ENCODE data around the gene SPDYE1.
A peak's percentile ranks its signal among the peaks of the same experiment; 100 is the strongest.
"Not testable (repeated sequence)": the region's sequence is repeated elsewhere in the genome, so short reads cannot be mapped to it uniquely, and the experiment has no call there.

SPDYE1 gene, protein sequence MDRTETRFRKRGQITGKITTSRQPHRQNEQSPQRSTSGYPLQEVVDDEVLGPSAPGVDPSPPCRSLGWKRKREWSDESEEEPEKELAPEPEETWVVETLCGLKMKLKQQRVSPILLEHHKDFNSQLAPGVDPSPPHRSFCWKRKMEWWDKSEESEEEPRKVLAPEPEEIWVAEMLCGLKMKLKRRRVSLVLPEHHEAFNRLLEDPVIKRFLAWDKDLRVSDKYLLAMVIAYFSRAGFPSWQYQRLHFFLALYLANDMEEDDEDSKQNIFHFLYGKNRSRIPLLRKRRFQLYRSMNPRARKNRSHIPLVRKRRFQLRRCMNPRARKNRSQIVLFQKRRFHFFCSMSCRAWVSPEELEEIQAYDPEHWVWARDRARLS

DNA sequence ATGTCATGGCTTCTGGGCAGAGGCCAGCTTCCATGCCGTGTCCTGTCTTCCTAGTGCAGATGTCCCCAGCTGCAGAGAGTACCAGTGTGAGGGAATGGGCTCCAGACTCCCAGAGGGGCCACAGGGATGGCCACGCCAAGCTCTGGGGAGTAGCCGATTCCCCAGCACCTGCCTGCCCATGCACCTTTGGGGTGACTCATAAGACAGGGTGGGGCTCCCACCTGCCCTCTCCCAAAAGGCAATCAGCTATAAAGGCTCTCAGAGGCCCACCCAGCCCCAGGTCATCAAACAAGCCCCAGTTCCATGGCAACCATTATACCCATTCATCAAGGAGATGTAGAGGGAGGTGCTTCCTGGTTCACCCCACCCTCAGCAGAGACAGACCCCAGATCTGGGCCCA, at the start of gene SPDYE1:
TSS of gene SPDYE1 (plus strand) at position 366 of the 400 bp plus-strand sequence. CDS start 2,053 bp downstream, outside the sequence.
- DNase-seq (ENCODE audit: low read depth): not testable (repeated sequence)

DNA sequence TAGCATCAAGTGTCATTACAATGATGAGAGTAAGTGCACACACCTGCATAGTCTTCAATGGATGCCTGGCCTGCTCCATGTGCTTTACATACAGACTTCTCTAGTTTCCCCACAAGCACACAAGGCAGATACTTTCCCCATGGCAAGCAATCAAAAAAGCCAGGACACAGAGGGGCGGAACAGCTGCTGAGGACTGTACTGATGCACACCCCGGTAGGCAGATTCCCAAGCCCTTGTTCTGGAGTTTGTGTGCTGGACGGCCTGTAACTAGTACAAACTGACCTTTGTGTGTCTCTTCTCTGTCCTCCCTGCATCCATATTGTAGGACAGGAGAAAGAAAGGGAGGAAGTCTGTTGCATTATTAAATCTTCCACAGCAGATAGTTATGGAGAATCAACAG, 45.7 kb upstream of the SPDYE1 start:
- DNase-seq (ENCODE audit: low read depth): no peak

DNA sequence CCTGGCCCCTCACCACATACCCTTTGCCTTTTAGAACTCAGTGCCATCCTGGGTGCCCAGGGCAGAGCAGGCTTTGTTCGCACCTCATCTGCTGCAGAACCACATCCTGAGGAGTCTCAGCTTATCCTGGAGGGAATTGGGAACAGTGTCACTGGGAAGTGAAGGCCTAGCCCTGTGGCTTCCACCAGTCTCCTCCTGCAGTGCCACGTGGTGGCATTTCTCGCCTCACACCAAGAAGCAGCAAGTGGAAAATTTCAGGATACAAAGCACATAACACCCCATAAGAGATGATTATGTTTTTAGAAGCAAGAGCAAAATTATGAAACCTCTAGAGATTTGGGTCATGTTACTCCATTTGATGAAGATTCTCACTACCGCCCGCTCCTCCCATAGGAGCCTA, 44.6 kb upstream of the SPDYE1 start:
- no peak for DNase-seq (ENCODE audit: low read depth)

DNA sequence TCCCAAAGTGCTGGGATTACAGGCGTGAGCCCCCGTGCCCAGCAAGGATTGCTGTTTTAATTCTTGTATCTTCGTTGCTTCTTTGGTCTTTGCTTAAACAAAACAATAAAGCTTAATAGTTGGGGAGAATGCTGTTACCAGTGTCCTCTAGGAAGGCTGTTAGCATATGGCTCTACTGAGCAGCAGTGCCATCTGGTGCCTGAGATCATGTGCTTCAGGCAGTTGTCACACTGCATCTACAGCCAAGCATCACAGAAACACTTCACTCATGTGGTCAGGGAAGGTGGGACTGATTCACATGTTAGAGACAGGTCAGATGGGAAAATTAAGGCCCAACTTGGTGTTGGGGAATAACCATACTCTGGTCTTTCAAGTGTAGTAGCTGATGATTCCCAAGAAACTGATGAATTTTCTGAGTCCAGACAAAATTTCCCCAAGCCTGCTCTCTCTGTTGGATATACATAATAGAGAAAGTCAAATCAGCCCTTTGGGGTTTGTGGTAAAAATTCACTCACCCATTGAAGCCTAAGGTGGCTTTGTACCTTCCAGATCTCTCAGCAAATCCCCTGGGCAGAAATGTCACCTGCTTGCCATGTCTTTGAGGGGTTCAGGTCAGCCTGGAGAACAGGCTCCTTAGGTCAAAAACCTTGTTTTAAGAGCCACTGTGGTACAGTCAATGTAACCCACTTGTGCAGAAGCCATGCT, 43.0 kb upstream of the SPDYE1 start:
- peak; percentile 32 for DNase-seq (ENCODE audit: low read depth)

DNA sequence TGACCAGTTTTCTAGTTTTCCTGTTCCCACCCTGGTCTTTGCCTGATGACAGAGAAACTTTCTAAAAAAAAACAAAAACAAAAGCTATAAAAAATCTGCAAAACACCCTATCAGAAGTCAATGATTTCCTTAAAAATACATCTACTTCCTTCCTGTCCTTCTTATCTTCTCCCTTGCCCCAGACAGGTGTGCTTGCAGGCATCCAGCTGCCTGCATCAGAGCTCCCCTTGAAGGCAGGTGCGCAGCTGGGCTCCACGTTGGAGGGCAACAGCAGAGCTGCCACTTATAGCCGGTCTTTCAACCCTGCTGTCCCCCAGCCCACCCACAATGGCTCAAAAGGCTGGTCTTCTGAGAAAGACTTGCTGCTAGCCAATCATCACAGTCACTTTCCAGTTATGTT, 41.7 kb upstream of the SPDYE1 start:
- no peak for DNase-seq (ENCODE audit: low read depth)

DNA sequence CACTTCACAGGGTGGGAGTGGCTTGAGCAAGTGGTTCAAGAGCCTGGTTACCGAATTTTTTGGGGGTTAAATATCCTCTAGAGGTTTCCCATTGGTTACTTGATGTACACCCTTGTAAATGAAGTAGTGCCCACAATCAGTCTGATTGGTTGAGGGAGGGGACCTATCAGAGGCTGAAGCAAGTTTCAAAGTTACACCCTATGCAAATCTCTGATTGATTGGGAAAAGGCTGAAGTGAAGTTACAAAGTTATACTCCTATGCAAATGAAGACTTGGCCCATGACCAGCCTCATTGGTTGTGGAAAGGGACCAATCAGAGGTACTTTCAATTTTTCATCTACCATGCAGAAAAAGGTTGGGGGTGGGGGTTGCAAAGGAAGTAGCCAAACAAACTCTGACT, 36.8 kb upstream of the SPDYE1 start:
- DNase-seq (ENCODE audit: low read depth): no peak

DNA sequence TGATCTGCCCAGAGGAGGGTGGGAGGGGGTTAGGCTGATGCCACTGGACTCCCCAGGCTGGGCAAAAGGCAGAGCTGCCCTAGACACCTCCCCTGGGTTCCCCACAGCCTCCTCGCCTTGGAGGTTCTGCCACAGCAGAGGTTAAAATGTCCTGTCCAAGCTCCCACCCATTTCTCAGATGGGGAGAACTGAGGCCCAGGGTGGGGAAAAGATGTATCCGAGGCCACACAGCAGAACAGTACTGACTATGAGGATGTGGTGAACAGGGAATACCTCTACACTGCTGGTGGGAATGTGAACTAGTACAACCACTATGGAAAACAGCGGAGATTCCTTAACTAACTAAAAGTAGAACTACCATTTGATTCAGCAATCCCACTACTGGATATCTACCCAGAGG, 31.3 kb upstream of the SPDYE1 start:
- DNase-seq (ENCODE audit: low read depth): not testable (repeated sequence)

DNA sequence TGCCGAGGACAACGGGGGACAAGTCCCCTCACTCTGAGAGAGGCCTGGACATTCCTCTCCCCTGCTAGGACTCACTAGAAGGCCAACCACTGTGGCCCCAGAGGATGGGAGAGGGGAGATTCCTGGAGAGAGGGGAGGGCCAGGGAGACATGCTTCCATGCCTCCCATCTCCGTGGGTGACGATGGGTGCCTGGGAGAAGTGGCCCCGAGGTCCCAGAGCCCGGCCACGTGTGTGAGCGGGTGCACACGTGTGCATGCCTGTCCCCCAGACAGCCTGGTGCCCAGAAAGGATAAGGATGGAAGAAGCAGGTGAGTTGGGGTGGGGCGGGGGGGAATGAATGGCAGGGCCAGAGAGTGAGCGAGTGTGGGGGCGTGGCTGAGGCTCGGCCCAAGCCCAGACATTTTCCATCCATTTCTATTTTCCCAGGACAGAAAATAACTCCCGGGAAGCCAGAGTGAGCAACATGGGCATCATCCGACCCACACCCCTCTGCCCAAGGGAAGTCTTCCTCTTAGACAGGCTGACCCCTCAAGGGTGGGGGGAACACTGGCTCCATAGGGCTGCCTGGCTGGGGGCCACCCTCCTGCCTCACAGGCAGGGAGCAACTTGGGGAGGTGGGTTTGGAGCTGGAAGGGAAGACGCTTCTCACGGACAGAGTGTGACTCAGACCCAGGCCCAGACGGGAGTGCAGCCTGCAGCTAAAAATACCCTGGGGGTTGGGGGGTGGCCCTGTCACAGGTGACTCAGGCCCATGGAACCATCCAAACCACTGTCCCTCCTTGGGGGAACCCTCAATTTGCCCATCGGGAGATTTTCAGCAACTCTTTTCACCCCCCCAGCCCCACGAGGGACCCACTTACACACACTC, 29.3 kb upstream of the SPDYE1 start:
- DNase-seq (ENCODE audit: low read depth): not testable (repeated sequence)

DNA sequence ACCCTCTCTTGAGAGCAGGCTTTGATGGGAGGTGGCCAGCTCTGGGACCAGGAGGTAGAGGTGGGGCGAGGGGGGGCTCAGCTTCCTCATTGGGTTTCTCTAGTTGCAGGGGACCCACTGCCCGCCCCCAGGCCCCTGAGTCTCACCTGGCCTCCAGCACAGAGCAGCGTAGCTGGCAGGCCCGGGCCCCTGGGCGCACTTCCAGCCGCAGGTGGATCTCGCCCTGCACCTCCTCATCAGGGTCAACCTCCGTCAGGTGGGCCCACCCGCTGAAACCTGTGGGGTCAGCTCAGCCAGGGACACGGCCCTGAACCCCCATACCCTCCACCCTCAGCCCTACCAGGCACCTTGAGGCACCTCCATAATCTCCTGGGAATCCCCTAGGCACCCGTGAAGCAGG, 28.1 kb upstream of the SPDYE1 start:
- DNase-seq (ENCODE audit: low read depth): not testable (repeated sequence)

DNA sequence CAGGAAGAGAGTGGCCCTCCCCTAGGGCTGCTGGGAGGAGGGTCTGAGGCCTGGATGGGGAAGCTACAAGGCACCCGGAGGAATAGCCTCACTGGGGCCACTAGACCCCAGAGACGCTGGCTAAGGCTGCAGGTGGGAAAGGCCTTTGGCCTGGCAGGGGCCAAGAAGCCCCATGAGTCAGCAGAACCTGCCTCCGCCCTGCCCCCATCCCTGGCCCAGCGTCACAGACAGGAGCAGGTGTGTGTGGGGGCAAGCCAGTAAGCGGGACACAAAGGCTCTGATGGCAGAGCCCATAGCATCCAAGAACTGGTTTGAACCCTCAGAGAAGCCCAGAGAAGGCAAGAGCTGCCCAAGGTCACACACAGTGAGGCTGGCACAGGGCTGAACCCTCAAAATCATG, 27.0 kb upstream of the SPDYE1 start:
- DNase-seq (ENCODE audit: low read depth): not testable (repeated sequence)

DNA sequence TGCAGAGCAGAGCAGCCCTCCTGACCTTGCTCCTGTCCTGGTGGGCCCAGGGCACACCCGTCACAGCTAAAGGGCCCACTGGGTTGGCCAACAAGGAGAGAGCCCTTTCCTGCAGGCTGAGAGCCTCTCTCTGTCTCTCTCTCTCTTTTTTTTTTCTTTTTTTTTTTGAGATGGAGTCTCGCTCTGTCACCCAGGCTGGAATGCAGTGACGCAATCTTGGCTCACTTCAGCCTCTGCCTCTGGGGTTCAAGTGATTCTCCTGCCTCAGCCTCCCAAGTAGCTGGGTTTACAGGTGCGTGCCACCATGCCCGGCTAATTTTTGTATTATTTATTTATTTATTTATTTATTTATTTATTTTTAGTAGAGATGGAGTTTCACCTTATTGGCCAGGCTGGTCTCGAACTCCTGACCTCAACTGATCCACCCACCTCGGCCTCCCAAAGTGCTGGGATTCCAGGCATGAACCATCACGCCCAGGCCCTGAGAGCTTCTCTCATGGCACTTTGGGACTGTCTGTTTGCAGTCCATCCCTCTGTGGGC, 23.6 kb upstream of the SPDYE1 start:
- DNase-seq (ENCODE audit: low read depth): not testable (repeated sequence)

DNA sequence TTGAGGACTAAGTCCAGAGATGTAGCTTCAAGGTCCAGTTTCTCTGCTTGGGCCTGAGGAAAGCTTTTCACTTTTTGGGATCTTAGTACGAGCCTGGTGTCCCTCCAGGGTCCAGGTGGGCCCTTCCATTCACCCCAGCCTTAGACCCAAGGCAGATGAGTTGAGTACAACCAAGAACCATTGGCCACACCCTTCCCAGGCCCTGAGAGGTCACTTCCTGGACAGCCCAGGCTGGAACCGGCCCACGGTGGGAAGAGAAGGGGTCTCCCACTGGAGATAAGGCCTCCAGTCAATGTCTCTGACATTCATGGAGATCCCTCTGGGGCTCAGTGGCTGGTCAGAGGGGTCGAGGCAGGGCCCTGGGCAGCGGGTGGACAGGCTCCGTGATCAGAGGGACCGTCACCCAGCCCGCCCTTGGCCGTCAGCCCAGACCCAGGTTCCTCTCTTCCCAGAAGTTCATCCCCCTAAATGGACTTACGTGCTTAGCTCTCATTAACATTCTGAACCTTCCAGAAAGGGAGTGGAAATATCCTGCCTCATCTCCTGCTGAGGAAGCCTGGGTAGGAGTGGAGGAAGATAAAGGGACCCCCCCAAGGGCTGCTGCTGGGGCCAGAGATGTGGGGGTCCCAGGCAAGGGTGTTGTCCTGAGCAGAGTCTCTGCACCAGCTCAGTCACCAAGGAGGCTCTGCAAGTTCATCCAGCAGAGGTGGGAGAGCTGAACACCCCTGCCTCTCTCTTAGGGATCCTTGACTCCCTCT, 22.8 kb upstream of the SPDYE1 start:
- DNase-seq (ENCODE audit: low read depth): not testable (repeated sequence)

DNA sequence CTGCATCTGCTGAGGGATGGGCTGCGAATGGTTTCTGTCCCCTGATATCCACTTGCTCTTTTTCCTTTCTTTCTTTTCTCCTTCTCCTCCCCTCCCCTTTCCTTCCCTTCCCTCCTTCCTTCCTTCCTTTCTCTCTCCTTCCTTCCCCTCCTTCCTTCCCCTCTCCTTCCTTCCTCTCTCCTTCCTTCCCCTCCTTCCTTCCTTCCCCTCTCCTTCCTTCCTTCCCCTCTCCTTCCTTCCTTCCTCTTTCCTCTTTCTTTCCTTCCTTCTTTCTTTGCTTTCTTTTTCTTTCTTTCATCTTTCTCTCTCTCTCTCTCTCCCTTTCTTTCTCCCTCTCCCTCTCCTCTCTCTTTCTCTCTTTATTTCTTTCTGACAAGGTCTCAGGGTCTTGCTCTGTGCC, 20.2 kb upstream of the SPDYE1 start:
- no peak for DNase-seq (ENCODE audit: low read depth)

DNA sequence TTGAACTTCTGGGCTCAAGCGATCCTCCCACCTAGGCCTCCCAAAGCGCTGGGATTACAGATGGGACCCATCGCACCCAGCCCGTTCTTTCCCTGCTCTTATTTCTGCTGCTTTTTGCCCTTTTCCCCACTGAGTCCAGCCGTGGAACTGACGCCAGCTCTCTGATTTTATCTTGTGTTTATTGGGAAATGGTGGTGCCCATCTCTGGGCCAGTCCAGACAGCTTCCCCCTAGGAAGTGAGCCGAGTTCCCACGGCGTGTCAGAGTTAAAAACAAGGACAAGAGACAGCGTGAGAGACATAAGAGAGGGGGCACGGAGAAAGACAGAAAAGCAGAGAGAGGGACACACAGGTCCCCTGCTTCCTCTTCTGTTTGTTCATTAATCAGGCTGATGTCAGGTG, 19.6 kb upstream of the SPDYE1 start:
- not testable (repeated sequence) for DNase-seq (ENCODE audit: low read depth)

DNA sequence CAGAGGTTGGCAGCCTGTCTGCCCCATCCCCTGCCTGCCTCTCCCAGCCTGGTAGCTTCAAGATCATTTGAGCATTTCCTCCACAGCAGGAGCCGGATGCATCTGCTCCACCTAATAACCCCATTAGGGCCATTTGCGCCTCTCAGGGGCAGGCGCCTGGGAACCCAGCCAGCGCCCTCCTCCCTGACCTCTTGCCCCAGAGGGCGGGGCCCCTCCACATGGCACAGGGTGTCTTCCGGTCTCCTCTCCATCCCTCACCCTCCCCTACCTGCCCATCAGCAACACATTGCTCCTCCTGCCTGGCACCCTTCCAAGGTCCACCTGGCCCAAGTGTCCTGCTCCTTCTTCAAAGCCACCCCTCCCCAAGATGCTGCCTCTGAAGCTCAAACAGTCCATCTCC, 14.8 kb upstream of the SPDYE1 start:
- not testable (repeated sequence) for DNase-seq (ENCODE audit: low read depth)

DNA sequence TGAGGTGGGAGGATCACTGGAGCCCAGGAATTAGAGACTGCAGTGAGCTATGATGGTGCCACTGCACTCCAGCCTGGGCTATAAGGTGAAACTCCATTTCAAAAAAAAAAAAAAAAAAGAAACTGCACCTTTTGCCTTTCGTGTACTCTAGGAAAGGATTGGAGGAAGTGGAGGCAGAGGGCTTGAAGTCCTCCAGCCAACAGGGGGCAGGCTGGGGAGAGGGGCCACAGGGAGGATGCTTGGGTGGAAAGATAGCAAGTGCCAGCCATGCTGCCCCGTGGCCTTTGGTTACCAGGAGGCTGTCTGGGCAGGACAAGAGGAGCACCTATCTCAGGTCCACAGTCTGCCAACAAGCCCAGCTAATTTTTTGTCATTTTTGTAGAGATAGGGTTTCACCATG, 14.0 kb upstream of the SPDYE1 start:
- DNase-seq (ENCODE audit: low read depth): not testable (repeated sequence)

DNA sequence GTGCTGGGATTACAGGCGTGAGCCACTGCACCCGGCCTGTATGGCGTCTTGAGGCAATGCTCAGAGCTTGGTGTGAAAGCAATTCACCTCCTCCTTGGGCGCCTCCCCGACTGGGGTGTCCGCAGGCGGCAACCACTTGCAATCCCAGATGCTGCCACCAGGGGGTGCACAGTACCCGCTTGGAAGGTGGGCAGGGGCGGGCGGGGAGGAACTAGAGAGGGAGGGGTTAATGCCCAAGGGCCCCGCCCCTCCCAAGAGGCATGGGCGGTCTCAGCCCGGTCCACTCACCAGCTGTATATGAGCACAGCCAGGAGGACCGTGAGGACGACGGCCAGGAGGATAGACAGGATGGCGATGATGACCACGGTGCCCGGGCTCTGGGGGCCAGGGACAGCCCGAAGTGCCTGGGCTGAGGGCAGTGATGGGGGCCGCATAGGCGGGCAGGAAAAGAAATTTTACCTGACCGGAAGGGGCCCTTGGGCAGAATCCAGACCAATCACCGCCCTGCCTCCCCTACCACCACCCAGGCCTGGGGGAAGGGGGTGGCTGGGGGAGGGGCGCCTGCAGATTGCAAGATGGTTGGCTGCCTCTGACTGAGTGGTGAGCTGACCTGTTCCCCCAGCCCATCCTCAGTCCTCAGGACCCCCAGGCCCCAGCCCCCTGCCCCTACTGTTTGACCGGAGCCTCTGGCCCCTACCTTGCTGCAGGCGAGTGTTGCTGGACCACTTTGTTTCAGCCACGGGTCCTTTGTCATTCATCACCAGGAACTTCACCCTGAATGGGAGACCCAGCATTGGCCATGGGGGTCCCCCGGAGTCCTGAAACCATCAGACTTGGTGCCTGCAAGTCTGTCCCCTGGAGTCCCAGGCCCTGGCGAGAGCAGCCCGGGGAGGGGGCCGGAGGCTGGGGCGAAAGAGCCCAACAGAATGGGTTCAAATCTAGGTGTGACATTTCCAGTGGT, 11.5 kb upstream of the SPDYE1 start:
- peak; percentile 49 for DNase-seq (ENCODE audit: low read depth)

DNA sequence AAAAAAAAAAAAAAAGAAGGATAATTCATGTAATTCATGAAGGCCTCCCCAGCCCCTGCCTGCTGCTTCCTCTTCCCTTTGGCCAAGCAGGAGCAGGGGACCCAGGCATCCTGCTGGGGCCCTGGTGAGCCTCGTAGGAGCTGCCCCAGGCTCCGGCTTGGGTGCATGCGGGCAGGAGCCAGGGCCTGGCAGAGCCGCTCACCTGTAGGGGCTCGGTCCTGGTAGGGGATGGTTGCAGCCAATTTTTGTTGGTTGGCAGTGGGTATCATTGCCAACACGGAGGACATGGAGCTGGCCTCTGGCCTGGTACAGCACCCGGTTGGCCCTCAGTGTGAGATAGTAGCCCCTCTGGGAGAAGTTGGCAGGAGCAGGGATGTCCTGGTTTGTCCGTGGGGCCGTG, 10.2 kb upstream of the SPDYE1 start:
- DNase-seq (ENCODE audit: low read depth): not testable (repeated sequence)

DNA sequence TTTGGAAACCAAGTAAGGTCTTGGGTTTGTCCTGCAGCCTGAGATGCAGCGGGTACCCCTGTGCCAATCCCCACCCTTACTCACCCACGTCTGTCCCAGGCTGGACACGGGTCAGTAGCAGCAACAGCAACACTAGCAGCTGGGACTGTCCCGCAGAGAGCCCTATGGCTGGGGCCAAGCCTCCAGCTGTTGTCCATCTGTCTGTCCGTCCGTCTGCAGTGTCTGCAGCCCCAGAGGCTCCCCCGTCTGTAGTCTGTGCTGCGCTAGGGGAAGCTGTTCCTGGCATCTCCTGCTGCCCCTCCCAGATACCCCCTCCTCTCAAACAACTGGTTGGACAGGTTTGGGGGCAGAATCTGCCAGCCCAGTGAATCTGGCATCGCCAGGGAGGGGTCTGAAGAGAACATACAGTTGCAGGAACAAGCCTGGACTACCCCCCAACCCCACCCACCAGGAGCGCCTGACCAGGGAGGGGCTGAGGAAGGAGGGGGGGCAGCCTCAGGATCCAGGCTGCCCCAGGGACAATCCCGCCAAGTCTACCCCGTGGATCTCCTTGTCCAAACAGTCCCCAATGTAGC, 7.6 kb upstream of the SPDYE1 start:
- DNase-seq (ENCODE audit: low read depth): not testable (repeated sequence)

DNA sequence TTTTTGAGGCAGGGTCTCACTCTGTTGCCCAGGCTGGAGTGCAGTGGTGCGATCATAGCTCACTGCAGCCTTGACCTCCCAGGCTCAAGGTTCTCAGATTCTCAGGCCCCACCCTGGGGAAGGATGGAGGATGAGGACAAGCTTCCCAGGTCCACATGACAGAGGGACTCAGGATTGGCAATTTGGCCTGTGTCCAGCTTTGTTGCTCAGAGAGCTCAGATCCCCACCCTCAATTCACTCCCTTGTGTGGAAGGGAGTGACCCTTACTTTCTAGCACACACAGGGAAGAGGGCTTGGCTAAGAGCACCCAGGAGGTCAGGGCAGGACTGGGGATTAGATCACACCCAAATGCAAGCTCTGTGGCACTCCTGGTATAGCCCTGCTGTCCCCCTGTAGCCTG, 6.9 kb upstream of the SPDYE1 start:
- DNase-seq (ENCODE audit: low read depth): not testable (repeated sequence)
